GM23338 (cell line): ENCODE results near the gene RECQL5. TPM values are rescaled to one million over a fixed set of nuclear protein-coding genes. Genes with fewer than 3 reads are reported as not detected.

Experiments
- ATAC-seq: fragments of 200-7000 bp; cut with Tn5 transposase; 3 replicates; pipeline ENCODE4 v1.9.1; 2020
- DNase-seq: peaks from one replicate; pipeline ENCODE4 v3.0.0-alpha.2; 2015; ENCODE audit warnings: low spot score
- H2AFZ ChIP-seq: fragments of 200-600 bp; sonication (generic); 2 replicates; pipeline ENCODE4 v1.8.0; 2016; ENCODE audit warnings: antibody characterized with exemption, mild to moderate bottlenecking, moderate library complexity
- H3F3A ChIP-seq: fragments of 200-600 bp; sonication (generic); replicated peaks from 2 replicates; pipeline ENCODE4 v1.8.0; 2017; ENCODE audit warnings: antibody characterized with exemption, mixed run types, low read depth
- H3K27ac ChIP-seq: fragments of 200-600 bp; sonication (generic); 2 replicates; pipeline ENCODE4 v1.6.1; 2016; ENCODE audit warnings: low read depth
- H3K27me3 ChIP-seq: fragments of 200-600 bp; sonication (generic); 2 replicates; pipeline ENCODE4 v1.8.0; 2016; ENCODE audit warnings: mild to moderate bottlenecking, mixed run types, moderate library complexity; ENCODE audit not compliant: insufficient read depth
- H3K36me3 ChIP-seq: fragments of 200-600 bp; sonication (generic); 2 replicates; pipeline ENCODE4 v1.8.0; 2016; ENCODE audit warnings: mild to moderate bottlenecking; ENCODE audit not compliant: insufficient read depth
- H3K4me1 ChIP-seq: fragments of 200-600 bp; sonication (generic); 2 replicates; pipeline ENCODE4 v1.8.0; 2016; ENCODE audit warnings: mild to moderate bottlenecking, moderate library complexity; ENCODE audit not compliant: insufficient read depth
- H3K4me2 ChIP-seq: fragments of 200-600 bp; sonication (generic); 2 replicates; pipeline ENCODE4 v1.7.1; 2017; ENCODE audit warnings: mixed run types
- H3K4me3 ChIP-seq: fragments of 200-600 bp; sonication (generic); 2 replicates; pipeline ENCODE4 v1.6.1; 2016; ENCODE audit warnings: mixed run types
- H3K79me2 ChIP-seq: fragments of 200-600 bp; sonication (generic); replicated peaks from 2 replicates; pipeline ENCODE4 v1.8.0; 2017; ENCODE audit warnings: mild to moderate bottlenecking; ENCODE audit not compliant: insufficient read depth
- H3K9me2 ChIP-seq: fragments of 200-600 bp; sonication (generic); 2 replicates; pipeline ENCODE4 v1.8.0; 2017; ENCODE audit not compliant: insufficient read depth
- H4K20me1 ChIP-seq: fragments of 200-600 bp; sonication (generic); replicated peaks from 2 replicates; pipeline ENCODE4 v1.8.0; 2017; ENCODE audit warnings: mild to moderate bottlenecking; ENCODE audit not compliant: insufficient read depth
- H3K27ac Mint-ChIP-seq: 2 replicates; pipeline ENCODE4 v1.8.0; 2020; ENCODE audit warnings: inconsistent platforms, mild to moderate bottlenecking, moderate library complexity, mixed read lengths
- H3K27me3 Mint-ChIP-seq: 3 replicates; pipeline ENCODE4 v1.8.0; 2022; ENCODE audit warnings: low read depth, mild to moderate bottlenecking, moderate library complexity, mixed read lengths, inconsistent platforms; ENCODE audit not compliant: insufficient read depth, poor library complexity
- H3K36me3 Mint-ChIP-seq: 3 replicates; pipeline ENCODE4 v1.8.0; 2021; ENCODE audit warnings: low read depth, mild to moderate bottlenecking, inconsistent platforms, moderate library complexity, mixed read lengths
- H3K4me1 Mint-ChIP-seq: 3 replicates; pipeline ENCODE4 v1.8.0; 2020; ENCODE audit warnings: mild to moderate bottlenecking, inconsistent platforms, mixed read lengths
- H3K4me3 Mint-ChIP-seq: 3 replicates; pipeline ENCODE4 v1.8.0; 2021; ENCODE audit warnings: moderate library complexity, mild to moderate bottlenecking, inconsistent platforms, mixed read lengths
- H3K9me3 Mint-ChIP-seq: 3 replicates; pipeline ENCODE4 v1.8.0; 2020; ENCODE audit warnings: moderate library complexity, mild to moderate bottlenecking, inconsistent platforms, mixed read lengths
- CREB1 ChIP-seq: fragments of 250-450 bp; sonication (Bioruptor Pico); IDR thresholded peaks from 2 replicates; pipeline ENCODE4 v1.5.0; 2020; ENCODE audit warnings: low read depth, mild to moderate bottlenecking, moderate library complexity
- EZH2phosphoT487 ChIP-seq: fragments of 200-600 bp; sonication (generic); IDR thresholded peaks from one replicate; pipeline ENCODE4 v1.8.1; 2018; ENCODE audit warnings: antibody characterized with exemption; ENCODE audit not compliant: unreplicated experiment
- NANOG ChIP-seq: IDR thresholded peaks from 2 replicates; pipeline ENCODE4 v1.6.1; 2016; ENCODE audit warnings: antibody characterized with exemption, borderline replicate concordance
- STAT1 ChIP-seq: IDR thresholded peaks from one replicate; pipeline ENCODE4 v1.6.1; 2016; ENCODE audit warnings: antibody characterized with exemption; ENCODE audit not compliant: unreplicated experiment
- ZNF114 ChIP-seq: fragments of 250-450 bp; sonication (Bioruptor Pico); IDR thresholded peaks from 2 replicates; pipeline ENCODE4 v1.5.0; 2020; ENCODE audit warnings: mild to moderate bottlenecking, moderate library complexity
- polyA plus RNA-seq: library from polyadenylated mRNA; unstranded; fragments of >200 nt; fragmentation: Nextera tagmentation; extraction: Ambion mirVana; gene quantifications from 2 replicates; pipeline ENCODE4 v1.2.1, GENCODE V29; 2016
- total RNA-seq: library from RNA; depleted of rRNA; stranded (reverse); fragments of >200 nt; shearing (Covaris generic); gene quantifications from 2 replicates; pipeline ENCODE4 v1.2.3, GENCODE V29; 2014
- TF ChIP-seq, protein P1 (sequence below): fragments of 250-450 bp; sonication (Bioruptor Pico); IDR thresholded peaks from 2 replicates; pipeline ENCODE4 v1.5.0; 2020; ENCODE audit warnings: mild to moderate bottlenecking, moderate library complexity
- TF ChIP-seq, protein P2 (sequence below), 2 experiments: fragments of 200-600 bp in 1 of 2; sonication (generic) in 1 of 2; conservative IDR thresholded peaks; 2 replicates each; pipeline versions ENCODE4 v1.5.1 to v1.6.1; 2016 to 2017; ENCODE audit warnings: antibody characterized with exemption in 2 of 2, low read depth in 2 of 2, mild to moderate bottlenecking in 2 of 2, moderate library complexity in 1 of 2
- TF ChIP-seq, protein P3 (sequence below): IDR thresholded peaks from 2 replicates; pipeline ENCODE4 v1.6.1; 2016; ENCODE audit warnings: antibody characterized with exemption

Gene RECQL5
- total and polyA plus RNA-seq, 2 experiments from 2014 or later, result 20.0 to 23.3 TPM

DNA sequence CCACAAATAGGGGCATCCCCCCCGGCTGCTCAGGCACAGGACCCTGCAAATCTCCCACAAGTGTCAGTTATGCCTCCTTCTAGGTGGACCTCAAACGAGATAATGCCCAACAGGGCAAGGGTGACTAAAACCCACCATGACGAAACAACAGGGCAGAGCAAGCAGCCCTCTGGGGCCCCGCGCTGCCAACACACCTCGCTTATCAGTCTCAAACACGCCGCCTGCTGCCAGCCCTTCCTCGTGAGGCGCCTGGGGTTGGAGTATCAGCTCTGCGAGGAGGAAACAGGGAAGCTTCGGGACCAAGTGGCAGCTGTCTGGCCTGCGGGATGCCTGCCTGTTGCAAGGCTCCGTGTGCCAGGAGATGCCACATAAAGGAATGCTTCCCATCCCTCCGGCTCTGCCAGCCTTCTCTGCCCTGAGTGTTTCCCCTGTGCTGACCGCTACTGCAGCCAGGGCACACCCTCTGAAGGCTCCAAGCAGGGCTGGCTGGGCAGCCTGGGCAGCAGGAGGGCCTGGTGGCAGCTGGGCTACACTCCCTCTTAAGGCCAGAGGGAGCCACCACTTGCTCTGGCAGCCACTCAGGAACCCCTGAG is 31.2 kb downstream of the RECQL5 start (continued):
- TF ChIP-seq, protein P1, sequence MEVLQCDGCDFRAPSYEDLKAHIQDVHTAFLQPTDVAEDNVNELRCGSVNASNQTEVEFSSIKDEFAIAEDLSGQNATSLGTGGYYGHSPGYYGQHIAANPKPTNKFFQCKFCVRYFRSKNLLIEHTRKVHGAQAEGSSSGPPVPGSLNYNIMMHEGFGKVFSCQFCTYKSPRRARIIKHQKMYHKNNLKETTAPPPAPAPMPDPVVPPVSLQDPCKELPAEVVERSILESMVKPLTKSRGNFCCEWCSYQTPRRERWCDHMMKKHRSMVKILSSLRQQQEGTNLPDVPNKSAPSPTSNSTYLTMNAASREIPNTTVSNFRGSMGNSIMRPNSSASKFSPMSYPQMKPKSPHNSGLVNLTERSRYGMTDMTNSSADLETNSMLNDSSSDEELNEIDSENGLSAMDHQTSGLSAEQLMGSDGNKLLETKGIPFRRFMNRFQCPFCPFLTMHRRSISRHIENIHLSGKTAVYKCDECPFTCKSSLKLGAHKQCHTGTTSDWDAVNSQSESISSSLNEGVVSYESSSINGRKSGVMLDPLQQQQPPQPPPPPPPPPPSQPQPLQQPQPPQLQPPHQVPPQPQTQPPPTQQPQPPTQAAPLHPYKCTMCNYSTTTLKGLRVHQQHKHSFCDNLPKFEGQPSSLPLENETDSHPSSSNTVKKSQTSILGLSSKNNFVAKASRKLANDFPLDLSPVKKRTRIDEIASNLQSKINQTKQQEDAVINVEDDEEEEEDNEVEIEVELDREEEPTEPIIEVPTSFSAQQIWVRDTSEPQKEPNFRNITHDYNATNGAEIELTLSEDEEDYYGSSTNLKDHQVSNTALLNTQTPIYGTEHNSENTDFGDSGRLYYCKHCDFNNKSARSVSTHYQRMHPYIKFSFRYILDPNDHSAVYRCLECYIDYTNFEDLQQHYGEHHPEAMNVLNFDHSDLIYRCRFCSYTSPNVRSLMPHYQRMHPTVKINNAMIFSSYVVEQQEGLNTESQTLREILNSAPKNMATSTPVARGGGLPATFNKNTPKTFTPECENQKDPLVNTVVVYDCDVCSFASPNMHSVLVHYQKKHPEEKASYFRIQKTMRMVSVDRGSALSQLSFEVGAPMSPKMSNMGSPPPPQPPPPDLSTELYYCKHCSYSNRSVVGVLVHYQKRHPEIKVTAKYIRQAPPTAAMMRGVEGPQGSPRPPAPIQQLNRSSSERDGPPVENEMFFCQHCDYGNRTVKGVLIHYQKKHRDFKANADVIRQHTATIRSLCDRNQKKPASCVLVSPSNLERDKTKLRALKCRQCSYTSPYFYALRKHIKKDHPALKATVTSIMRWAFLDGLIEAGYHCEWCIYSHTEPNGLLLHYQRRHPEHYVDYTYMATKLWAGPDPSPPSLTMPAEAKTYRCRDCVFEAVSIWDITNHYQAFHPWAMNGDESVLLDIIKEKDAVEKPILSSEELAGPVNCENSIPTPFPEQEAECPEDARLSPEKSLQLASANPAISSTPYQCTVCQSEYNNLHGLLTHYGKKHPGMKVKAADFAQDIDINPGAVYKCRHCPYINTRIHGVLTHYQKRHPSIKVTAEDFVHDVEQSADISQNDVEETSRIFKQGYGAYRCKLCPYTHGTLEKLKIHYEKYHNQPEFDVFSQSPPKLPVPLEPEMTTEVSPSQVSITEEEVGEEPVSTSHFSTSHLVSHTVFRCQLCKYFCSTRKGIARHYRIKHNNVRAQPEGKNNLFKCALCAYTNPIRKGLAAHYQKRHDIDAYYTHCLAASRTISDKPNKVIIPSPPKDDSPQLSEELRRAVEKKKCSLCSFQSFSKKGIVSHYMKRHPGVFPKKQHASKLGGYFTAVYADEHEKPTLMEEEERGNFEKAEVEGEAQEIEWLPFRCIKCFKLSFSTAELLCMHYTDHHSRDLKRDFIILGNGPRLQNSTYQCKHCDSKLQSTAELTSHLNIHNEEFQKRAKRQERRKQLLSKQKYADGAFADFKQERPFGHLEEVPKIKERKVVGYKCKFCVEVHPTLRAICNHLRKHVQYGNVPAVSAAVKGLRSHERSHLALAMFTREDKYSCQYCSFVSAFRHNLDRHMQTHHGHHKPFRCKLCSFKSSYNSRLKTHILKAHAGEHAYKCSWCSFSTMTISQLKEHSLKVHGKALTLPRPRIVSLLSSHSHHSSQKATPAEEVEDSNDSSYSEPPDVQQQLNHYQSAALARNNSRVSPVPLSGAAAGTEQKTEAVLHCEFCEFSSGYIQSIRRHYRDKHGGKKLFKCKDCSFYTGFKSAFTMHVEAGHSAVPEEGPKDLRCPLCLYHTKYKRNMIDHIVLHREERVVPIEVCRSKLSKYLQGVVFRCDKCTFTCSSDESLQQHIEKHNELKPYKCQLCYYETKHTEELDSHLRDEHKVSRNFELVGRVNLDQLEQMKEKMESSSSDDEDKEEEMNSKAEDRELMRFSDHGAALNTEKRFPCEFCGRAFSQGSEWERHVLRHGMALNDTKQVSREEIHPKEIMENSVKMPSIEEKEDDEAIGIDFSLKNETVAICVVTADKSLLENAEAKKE (CRISPR knock-in tag), result no peak
- TF ChIP-seq, protein P2, sequence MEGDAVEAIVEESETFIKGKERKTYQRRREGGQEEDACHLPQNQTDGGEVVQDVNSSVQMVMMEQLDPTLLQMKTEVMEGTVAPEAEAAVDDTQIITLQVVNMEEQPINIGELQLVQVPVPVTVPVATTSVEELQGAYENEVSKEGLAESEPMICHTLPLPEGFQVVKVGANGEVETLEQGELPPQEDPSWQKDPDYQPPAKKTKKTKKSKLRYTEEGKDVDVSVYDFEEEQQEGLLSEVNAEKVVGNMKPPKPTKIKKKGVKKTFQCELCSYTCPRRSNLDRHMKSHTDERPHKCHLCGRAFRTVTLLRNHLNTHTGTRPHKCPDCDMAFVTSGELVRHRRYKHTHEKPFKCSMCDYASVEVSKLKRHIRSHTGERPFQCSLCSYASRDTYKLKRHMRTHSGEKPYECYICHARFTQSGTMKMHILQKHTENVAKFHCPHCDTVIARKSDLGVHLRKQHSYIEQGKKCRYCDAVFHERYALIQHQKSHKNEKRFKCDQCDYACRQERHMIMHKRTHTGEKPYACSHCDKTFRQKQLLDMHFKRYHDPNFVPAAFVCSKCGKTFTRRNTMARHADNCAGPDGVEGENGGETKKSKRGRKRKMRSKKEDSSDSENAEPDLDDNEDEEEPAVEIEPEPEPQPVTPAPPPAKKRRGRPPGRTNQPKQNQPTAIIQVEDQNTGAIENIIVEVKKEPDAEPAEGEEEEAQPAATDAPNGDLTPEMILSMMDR (conservative IDR thresholded peaks at IDR 0.05; ENCODE audit: low read depth in 2 of 2), result no peak
- TF ChIP-seq STAT1 (no peak), CREB1 (CRISPR knock-in tag) (no peak), ZNF114 (CRISPR knock-in tag) (no peak)

DNA sequence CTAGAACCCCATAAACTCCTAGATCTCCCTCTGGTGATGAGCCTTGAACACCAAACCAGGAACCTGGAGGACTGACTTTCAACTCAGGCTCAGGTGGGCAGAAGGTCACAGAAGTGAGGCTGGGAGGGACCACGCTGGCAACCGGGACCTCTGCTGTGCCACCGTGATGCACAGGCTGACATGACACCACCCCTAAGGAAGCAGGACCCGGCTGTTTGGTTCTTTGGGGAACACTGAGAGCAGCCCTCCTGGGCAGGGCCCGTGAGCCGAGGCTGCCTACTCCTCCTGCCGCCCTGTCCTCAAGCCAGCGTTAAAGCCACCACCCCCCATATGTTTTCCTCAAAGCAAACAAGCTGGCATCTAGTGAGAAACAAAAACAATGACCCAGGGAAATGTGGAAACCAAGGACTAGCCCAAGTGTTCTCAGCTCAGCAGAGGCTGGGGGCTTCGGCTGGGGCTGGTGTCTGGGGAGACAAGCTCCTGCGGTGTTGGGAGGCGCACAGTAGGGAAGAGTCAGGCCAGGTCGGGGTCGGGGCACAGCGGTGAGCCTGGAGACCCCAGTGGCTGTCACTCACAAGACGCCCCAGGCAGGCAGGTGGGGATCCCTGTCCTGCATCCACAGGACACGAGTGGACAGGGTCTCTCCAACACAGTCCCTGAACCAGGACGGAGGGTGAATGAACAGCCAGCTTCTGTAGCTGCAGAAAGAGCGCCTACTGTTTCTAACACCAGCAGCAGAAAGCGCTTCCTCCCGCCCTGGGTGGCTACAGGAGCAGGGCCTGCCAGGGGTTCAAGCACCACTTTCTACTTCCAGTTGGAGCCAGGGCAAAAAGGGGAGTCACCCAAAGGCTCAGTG is 32.0 kb downstream of the RECQL5 start:
- H3K27me3 Mint-ChIP-seq, result peaks cover 19% of the 10 kb centered on the region
- Histone ChIP-seq H4K20me1 (no peaks in the 10 kb centered on the region; the same call in 1 of the 2 replicates), H3K9me2 (no peaks in the 10 kb centered on the region), H3K27ac (no peak overlapping the region), H3K4me2 (no peak overlapping the region), H3K79me2 (no peaks in the 10 kb centered on the region), H3F3A (no peaks in the 10 kb centered on the region), H3K4me3 (no peak overlapping the region), H2AFZ (no peak overlapping the region), H3K27me3 (no peaks in the 10 kb centered on the region), H3K36me3 (no peaks in the 10 kb centered on the region), H3K4me1 (peaks cover 9% of the 10 kb centered on the region)
- H3K4me3 Mint-ChIP-seq, result no peak overlapping the region
- H3K36me3 Mint-ChIP-seq, result peaks cover 5% of the 10 kb centered on the region; the same call in 1 of the 3 replicates
- H3K9me3 Mint-ChIP-seq, result no peaks in the 10 kb centered on the region
- TF ChIP-seq NANOG, result no peak
- TF ChIP-seq EZH2phosphoT487, result no peak
- TF ChIP-seq, protein P3, sequence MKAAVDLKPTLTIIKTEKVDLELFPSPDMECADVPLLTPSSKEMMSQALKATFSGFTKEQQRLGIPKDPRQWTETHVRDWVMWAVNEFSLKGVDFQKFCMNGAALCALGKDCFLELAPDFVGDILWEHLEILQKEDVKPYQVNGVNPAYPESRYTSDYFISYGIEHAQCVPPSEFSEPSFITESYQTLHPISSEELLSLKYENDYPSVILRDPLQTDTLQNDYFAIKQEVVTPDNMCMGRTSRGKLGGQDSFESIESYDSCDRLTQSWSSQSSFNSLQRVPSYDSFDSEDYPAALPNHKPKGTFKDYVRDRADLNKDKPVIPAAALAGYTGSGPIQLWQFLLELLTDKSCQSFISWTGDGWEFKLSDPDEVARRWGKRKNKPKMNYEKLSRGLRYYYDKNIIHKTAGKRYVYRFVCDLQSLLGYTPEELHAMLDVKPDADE, result no peak
- H3K4me1 Mint-ChIP-seq, result peaks cover 22% of the 10 kb centered on the region
- no peak overlapping the region for H3K27ac Mint-ChIP-seq
- no peak for ATAC-seq
- DNase-seq, result no peak
